DND-41 (cell line): ENCODE measurements around the gene OXCT1.

Experiments used
- ATAC-seq: fragments of 200-7000 bp; cut with Tn5 transposase; 3 replicates; pipeline ENCODE4 v1.9.1; 2021; ENCODE audit warnings: low read depth; ENCODE audit not compliant: insufficient read depth
- DNase-seq: peaks from one replicate; pipeline ENCODE4 v3.0.0-alpha.2; 2020
- H2AFZ ChIP-seq: 2 replicates; pipeline ENCODE4 v1.6.0; 2012; ENCODE audit warnings: low read depth, low read length
- H3K27ac ChIP-seq: 2 replicates; pipeline ENCODE4 v1.5.1; 2012; ENCODE audit warnings: low read length, inconsistent platforms
- H3K27me3 ChIP-seq: fragments of 200-600 bp; sonication (generic); 2 replicates; pipeline ENCODE4 v1.6.0; 2012; ENCODE audit warnings: low read length, mild to moderate bottlenecking, inconsistent platforms; ENCODE audit not compliant: insufficient read depth, poor library complexity
- H3K36me3 ChIP-seq: 2 replicates; pipeline ENCODE4 v1.5.1; 2012; ENCODE audit warnings: low read length, inconsistent platforms; ENCODE audit not compliant: insufficient read depth
- H3K4me1 ChIP-seq: 2 replicates; pipeline ENCODE4 v1.5.1; 2012; ENCODE audit warnings: mild to moderate bottlenecking, low read length; ENCODE audit not compliant: insufficient read depth
- H3K4me2 ChIP-seq: 2 replicates; pipeline ENCODE4 v1.6.0; 2012; ENCODE audit warnings: mild to moderate bottlenecking, moderate library complexity, low read length, inconsistent platforms; ENCODE audit not compliant: insufficient read depth
- H3K4me3 ChIP-seq, 2 experiments: fragments of 200-600 bp in 1 of 2; shearing (Covaris generic) in 1 of 2; 2 replicates each; pipeline ENCODE4 v1.5.1; 2012 to 2016; ENCODE audit warnings: inconsistent platforms in 2 of 2, low read length in 2 of 2, mild to moderate bottlenecking in 2 of 2, low read depth in 1 of 2, moderate library complexity in 1 of 2
- H3K79me2 ChIP-seq: 2 replicates; pipeline ENCODE4 v1.6.0; 2012; ENCODE audit warnings: low read length, inconsistent platforms; ENCODE audit not compliant: insufficient read depth
- H3K9ac ChIP-seq: 2 replicates; pipeline ENCODE4 v1.6.0; 2012; ENCODE audit warnings: low read depth, mild to moderate bottlenecking, inconsistent platforms, low read length, moderate library complexity
- H3K9me3 ChIP-seq: 2 replicates; pipeline ENCODE4 v1.5.1; 2012; ENCODE audit warnings: low read length, moderate library complexity, mild to moderate bottlenecking, inconsistent platforms; ENCODE audit not compliant: insufficient read depth, severe bottlenecking
- H4K20me1 ChIP-seq: 2 replicates; pipeline ENCODE4 v1.6.0; 2012; ENCODE audit warnings: low read length; ENCODE audit not compliant: insufficient read depth
- CTCF ChIP-seq: IDR thresholded peaks from 2 replicates; pipeline ENCODE4 v1.5.1; 2012; ENCODE audit warnings: borderline replicate concordance, low read length, moderate library complexity, mild to moderate bottlenecking; ENCODE audit not compliant: poor library complexity, severe bottlenecking; ENCODE audit errors: extremely low read depth
- EZH2 ChIP-seq: IDR thresholded peaks from 3 replicates; pipeline ENCODE4 v1.6.1; 2012; ENCODE audit warnings: borderline replicate concordance, low read depth, mild to moderate bottlenecking, moderate library complexity, low read length, inconsistent platforms; ENCODE audit not compliant: severe bottlenecking

Gene OXCT1

GRCh38 chr5:41891066-41891707 is 21.0 kb upstream of the OXCT1 start:
- H3K27me3 ChIP-seq: peaks cover 11% of the 10 kb centered on the region
- H3K36me3 ChIP-seq: no peaks in the 10 kb centered on the region
- H3K27ac ChIP-seq: no peak overlapping the region
- no peak overlapping the region for H3K4me3 ChIP-seq
- TF ChIP-seq CTCF (no peak), EZH2 (no peak)
- ATAC-seq (no peak), DNase-seq (no peak)
- no peak overlapping the region for H3K4me2 ChIP-seq
- H2AFZ ChIP-seq: no peak overlapping the region
- H4K20me1 ChIP-seq: no peaks in the 10 kb centered on the region
- H3K79me2 ChIP-seq: no peaks in the 10 kb centered on the region
- peaks cover 7% of the 10 kb centered on the region; the same call in 1 of the 2 replicates for H3K4me1 ChIP-seq
- H3K9me3 ChIP-seq: no peaks in the 10 kb centered on the region
- no peak overlapping the region for H3K9ac ChIP-seq

- ATAC-seq: no peak
- no peak for TF ChIP-seq EZH2
- no peak for TF ChIP-seq CTCF
- no peak overlapping the region for H3K4me2 ChIP-seq
These were observed 15.1 kb upstream of the OXCT1 start for GRCh38 chr5:41885286-41885685.

GRCh38 chr5:41883936-41884335 is 13.7 kb upstream of the OXCT1 start:
- Histone ChIP-seq H3K27me3 (no peaks in the 10 kb centered on the region), H4K20me1 (no peaks in the 10 kb centered on the region), H3K79me2 (no peaks in the 10 kb centered on the region), H3K4me2 (no peak overlapping the region), H3K27ac (no peak overlapping the region), H3K9me3 (no peaks in the 10 kb centered on the region), H3K4me3 (no peak overlapping the region), H3K9ac (no peak overlapping the region), H3K36me3 (no peaks in the 10 kb centered on the region), H2AFZ (no peak overlapping the region), H3K4me1 (no peaks in the 10 kb centered on the region)
- TF ChIP-seq CTCF: no peak
- TF ChIP-seq EZH2: no peak
- ATAC-seq (no peak), DNase-seq (no peak)

More at GRCh38 chr5:41885286-41885685, 15.1 kb upstream of the OXCT1 start:
- H3K9me3 ChIP-seq: no peaks in the 10 kb centered on the region
- no peak overlapping the region for H2AFZ ChIP-seq
- no peak overlapping the region for H3K9ac ChIP-seq
- no peak overlapping the region for H3K27ac ChIP-seq
- no peaks in the 10 kb centered on the region for H3K79me2 ChIP-seq
- no peaks in the 10 kb centered on the region for H3K27me3 ChIP-seq
- DNase-seq: no peak
- H3K36me3 ChIP-seq: no peaks in the 10 kb centered on the region
- no peaks in the 10 kb centered on the region for H4K20me1 ChIP-seq
- no peak overlapping the region for H3K4me3 ChIP-seq
- H3K4me1 ChIP-seq: no peaks in the 10 kb centered on the region

GRCh38 chr5:41883243-41883642 is 13.0 kb upstream of the OXCT1 start:
- no peak for TF ChIP-seq EZH2
- no peak for TF ChIP-seq CTCF
- Histone ChIP-seq H3K36me3 (no peaks in the 10 kb centered on the region), H4K20me1 (no peaks in the 10 kb centered on the region), H3K4me1 (no peaks in the 10 kb centered on the region), H3K9ac (no peak overlapping the region), H3K4me2 (no peak overlapping the region), H2AFZ (no peak overlapping the region), H3K4me3 (no peak overlapping the region), H3K9me3 (no peaks in the 10 kb centered on the region), H3K27me3 (no peaks in the 10 kb centered on the region), H3K27ac (no peak overlapping the region), H3K79me2 (no peaks in the 10 kb centered on the region)
- ATAC-seq (no peak), DNase-seq (no peak)
